Measurements from ENCODE around the gene SLC35B1. TPM values are rescaled to one million over a fixed set of nuclear protein-coding genes. Genes with fewer than 3 reads are reported as not detected.

SLC35B1 gene, protein sequence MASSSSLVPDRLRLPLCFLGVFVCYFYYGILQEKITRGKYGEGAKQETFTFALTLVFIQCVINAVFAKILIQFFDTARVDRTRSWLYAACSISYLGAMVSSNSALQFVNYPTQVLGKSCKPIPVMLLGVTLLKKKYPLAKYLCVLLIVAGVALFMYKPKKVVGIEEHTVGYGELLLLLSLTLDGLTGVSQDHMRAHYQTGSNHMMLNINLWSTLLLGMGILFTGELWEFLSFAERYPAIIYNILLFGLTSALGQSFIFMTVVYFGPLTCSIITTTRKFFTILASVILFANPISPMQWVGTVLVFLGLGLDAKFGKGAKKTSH
- total RNA-seq: 10 to 100 TPM; 33.0 to 44.1 (median 35.7) TPM

DNA sequence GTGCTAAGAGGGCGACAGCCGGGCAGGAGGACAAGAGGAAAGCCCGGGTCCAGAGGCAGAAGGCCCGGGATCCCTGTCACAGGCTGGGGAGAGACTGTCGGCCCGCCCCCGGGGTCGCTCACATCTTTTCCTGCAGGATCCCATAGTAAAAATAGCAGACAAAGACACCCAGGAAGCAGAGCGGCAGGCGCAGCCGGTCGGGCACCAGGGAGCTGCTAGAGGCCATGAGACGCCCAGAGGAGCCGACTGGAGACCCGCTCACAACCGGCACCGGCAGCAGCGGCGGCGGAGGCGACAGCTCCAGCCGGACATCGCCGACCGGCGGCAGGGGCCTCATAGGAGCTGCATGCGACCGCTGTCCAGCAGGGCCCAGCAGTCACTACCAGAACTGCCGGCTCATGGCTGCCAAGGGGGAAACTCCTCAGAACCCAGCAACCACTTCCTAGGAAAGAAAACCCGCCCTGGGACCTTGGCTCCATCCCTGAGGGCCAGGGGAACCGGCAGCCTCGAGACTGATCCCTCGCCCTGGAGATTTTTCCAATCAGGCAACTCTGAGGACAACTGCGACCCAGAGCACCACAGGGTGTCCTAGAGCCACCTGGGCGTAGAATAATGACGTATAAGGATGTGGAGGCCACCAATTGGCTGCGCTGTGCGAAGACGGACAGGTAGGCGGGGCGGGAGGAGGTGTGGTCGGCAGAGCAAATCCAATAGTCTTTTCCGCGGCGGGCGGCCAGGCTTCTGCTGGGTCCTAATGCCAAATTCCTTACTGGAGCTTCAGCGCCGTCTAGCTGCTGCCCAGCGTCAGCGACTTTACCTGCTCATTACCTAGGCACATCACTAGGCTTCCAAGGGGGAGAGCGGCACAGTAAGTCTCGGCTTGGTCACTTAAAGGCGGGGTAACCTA is at the start of gene SLC35B1:
Gene SLC35B1 (minus strand): TSS at position 357 of the 907 bp plus-strand sequence. CDS start 131 bp downstream, at position 226.
- DNase-seq (ENCODE audit: low spot score in 2 of 2): peak; percentile 98
- H3K27me3 ChIP-seq: no peaks in the 10 kb centered on the region
- TF ChIP-seq, protein P1, sequence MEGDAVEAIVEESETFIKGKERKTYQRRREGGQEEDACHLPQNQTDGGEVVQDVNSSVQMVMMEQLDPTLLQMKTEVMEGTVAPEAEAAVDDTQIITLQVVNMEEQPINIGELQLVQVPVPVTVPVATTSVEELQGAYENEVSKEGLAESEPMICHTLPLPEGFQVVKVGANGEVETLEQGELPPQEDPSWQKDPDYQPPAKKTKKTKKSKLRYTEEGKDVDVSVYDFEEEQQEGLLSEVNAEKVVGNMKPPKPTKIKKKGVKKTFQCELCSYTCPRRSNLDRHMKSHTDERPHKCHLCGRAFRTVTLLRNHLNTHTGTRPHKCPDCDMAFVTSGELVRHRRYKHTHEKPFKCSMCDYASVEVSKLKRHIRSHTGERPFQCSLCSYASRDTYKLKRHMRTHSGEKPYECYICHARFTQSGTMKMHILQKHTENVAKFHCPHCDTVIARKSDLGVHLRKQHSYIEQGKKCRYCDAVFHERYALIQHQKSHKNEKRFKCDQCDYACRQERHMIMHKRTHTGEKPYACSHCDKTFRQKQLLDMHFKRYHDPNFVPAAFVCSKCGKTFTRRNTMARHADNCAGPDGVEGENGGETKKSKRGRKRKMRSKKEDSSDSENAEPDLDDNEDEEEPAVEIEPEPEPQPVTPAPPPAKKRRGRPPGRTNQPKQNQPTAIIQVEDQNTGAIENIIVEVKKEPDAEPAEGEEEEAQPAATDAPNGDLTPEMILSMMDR (IDR thresholded peaks at IDR 0.05): peak; percentile 39 to 46 (median 44)
- TF ChIP-seq POLR2A (IDR thresholded peaks at IDR 0.05): peak; percentile 30
- peak; percentile 81 to 90 (median 84) for TF ChIP-seq POLR2AphosphoS5 (IDR thresholded peaks at IDR 0.05)
- H3K27ac ChIP-seq: peak within 1 kb of the TSS; percentile 93 to 96
- no peaks in the 10 kb centered on the region for H3K9me3 ChIP-seq
- intact Hi-C loops (cut with DNase I; ENCODE audit: low total_unique reads): loop anchor here (10.0 kb wide), 1 partner anchor 147 kb away; no protein-coding TSS in a partner anchor
- H3K36me3 ChIP-seq: no peaks in the 10 kb centered on the region
- peaks cover 0 to 10% of the 10 kb centered on the region in 2 donors for H3K4me1 ChIP-seq
- peak within 1 kb of the TSS; percentile 78 to 97 (median 95) for H3K4me3 ChIP-seq

DNA sequence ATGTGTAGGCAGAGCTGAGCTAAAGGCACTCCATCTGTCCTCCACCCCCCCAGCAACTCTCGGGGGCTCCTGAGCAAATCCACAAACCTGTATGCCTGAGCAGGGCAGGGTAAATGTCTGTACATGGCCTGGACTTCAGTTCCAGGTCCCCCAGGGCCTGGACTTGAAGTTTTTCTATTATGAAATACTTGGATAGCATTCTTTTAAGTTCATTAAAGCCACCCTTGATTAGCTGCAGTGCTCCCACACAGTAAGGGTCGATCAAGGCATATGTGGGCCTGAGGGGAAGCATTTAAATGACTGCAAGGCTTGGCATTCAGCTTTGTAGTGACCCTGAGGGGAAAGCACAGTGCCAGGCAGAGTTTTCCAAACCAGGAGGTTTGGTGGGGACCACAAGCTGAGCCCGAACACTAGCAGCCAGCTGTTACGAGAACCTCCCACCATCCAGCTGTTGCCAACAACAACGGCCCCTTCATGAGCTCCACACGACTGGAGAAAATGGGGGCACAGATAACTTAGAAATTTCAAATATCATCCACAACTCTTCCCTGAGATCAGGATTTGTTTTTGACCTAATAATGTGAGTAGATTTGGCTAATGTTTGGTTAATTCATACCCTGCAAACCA is 49.5 kb upstream of the SLC35B1 start:
- TF ChIP-seq, protein P1 (IDR thresholded peaks at IDR 0.05): no peak
- no peak for TF ChIP-seq POLR2A (IDR thresholded peaks at IDR 0.05)
- TF ChIP-seq POLR2AphosphoS5 (IDR thresholded peaks at IDR 0.05): no peak
- Histone ChIP-seq H3K4me1 (peaks cover 0 to under 1% of the 10 kb centered on the region in 2 donors), H3K27me3 (no peaks in the 10 kb centered on the region), H3K36me3 (no peaks in the 10 kb centered on the region), H3K27ac (peak overlapping the region; percentile 43 to 63), H3K9me3 (no peaks in the 10 kb centered on the region), H3K4me3 (no peak overlapping the region)
- DNase-seq (ENCODE audit: low spot score in 2 of 2): no peak
- intact Hi-C loops (cut with DNase I; ENCODE audit: low total_unique reads): no loop called here

GRCh38 chr17:49756323-49757150 is 48.8 kb upstream of the SLC35B1 start:
- no peak for DNase-seq (ENCODE audit: low spot score in 2 of 2)

DNA sequence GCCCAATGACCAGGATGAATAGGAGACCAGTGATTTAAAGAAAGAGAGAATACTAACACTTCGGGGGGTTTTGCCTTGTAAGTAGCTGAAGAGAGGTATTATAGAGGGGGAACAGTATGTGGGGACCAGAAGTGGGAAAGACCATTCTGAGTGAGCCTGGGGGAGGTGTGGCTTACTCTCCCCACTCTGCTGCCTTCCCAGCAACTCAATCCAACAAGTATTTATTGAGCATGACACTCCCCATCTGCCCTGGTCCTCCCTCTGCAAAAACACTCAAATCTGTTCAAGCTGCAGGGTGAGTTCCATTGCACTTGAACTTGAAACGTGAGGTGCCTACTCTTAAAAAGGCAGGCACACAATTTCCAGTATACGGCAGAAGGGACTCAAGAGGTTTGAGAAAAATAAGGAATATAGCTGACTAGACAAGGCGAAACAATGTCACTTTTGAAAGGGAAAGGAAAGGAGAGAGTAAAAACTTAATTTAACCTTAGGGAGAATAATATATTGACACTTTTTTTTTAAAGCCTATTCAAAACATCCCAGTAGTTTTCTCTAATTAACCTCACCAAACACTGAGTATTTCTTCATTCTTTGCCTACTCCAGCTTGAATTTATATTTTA is 48.0 kb upstream of the SLC35B1 start:
- Histone ChIP-seq H3K9me3 (no peaks in the 10 kb centered on the region), H3K27me3 (no peaks in the 10 kb centered on the region), H3K27ac (peak overlapping the region; percentile 51 to 63), H3K36me3 (no peaks in the 10 kb centered on the region), H3K4me3 (no peak overlapping the region), H3K4me1 (no peaks in the 10 kb centered on the region)
- TF ChIP-seq POLR2AphosphoS5 (IDR thresholded peaks at IDR 0.05): no peak
- TF ChIP-seq, protein P1 (IDR thresholded peaks at IDR 0.05): no peak
- TF ChIP-seq POLR2A (IDR thresholded peaks at IDR 0.05): no peak
- no peak for DNase-seq (ENCODE audit: low spot score in 2 of 2)
- intact Hi-C loops (cut with DNase I; ENCODE audit: low total_unique reads): loop anchor here (1.0 kb wide), 1 partner anchor 9 kb away; no protein-coding TSS in a partner anchor

More at GRCh38 chr17:49756323-49757150, 48.8 kb upstream of the SLC35B1 start:
- intact Hi-C loops (cut with DNase I; ENCODE audit: low total_unique reads): loop anchor here (1.0 kb wide), 1 partner anchor 10 kb away; no protein-coding TSS in a partner anchor
- Histone ChIP-seq H3K36me3 (no peaks in the 10 kb centered on the region), H3K4me3 (no peak overlapping the region), H3K4me1 (no peaks in the 10 kb centered on the region), H3K27ac (peak overlapping the region in 1 of 2 donors; percentile 63), H3K27me3 (no peaks in the 10 kb centered on the region), H3K9me3 (no peaks in the 10 kb centered on the region)
- TF ChIP-seq, protein P1 (IDR thresholded peaks at IDR 0.05): no peak

All from breast epithelium (tissue), 4 donors.